NCI-H2081 (cell line): ENCODE results near the gene KIF20B.

Source experiments
- DNase-seq, 2 experiments: peaks; one replicate each; lab custom pipeline; 2025; lab: John Stamatoyannopoulos, UW

KIF20B gene, protein sequence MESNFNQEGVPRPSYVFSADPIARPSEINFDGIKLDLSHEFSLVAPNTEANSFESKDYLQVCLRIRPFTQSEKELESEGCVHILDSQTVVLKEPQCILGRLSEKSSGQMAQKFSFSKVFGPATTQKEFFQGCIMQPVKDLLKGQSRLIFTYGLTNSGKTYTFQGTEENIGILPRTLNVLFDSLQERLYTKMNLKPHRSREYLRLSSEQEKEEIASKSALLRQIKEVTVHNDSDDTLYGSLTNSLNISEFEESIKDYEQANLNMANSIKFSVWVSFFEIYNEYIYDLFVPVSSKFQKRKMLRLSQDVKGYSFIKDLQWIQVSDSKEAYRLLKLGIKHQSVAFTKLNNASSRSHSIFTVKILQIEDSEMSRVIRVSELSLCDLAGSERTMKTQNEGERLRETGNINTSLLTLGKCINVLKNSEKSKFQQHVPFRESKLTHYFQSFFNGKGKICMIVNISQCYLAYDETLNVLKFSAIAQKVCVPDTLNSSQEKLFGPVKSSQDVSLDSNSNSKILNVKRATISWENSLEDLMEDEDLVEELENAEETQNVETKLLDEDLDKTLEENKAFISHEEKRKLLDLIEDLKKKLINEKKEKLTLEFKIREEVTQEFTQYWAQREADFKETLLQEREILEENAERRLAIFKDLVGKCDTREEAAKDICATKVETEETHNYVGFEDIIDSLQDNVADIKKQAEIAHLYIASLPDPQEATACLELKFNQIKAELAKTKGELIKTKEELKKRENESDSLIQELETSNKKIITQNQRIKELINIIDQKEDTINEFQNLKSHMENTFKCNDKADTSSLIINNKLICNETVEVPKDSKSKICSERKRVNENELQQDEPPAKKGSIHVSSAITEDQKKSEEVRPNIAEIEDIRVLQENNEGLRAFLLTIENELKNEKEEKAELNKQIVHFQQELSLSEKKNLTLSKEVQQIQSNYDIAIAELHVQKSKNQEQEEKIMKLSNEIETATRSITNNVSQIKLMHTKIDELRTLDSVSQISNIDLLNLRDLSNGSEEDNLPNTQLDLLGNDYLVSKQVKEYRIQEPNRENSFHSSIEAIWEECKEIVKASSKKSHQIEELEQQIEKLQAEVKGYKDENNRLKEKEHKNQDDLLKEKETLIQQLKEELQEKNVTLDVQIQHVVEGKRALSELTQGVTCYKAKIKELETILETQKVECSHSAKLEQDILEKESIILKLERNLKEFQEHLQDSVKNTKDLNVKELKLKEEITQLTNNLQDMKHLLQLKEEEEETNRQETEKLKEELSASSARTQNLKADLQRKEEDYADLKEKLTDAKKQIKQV (N-terminal part only)

GRCh38 chr10:89701242-89702120 is at the start of gene KIF20B:
Gene KIF20B, plus strand, starts transcription at chr10:89701590. Its CDS starts 3,705 bp downstream, at chr10:89705295.
- DNase-seq, result peak; percentile 93 to 95

- no peak for DNase-seq
These were observed 49.3 kb upstream of the KIF20B start for GRCh38 chr10:89651916-89652573.

DNA sequence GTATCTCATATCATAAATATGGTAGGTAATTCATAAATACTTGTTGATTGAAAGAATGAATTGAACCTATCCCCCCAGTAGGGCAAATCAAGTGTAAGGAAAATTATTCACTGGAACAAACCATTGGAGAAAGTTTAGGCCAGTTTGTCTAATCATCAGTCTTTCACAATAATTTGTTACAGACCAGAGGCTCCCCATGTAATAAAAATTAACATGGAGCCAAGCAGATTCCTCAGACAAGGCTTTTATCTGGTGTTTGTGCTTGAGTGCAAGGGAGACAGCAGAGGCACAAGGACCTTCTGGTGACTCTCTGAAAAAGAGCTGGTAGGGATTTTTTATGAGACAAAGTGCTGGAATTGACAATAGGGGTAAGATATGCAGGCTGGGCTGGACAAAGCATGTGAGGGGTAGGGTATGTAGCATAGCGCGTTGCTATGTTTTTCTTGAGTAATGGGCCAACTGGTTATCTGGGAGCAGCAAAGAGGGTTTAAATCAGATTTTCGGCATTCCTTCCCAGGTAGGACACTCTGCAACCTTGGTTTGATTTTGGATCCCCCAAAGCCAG is 48.5 kb upstream of the KIF20B start:
- DNase-seq, result no peak

GRCh38 chr10:89653410-89653869 is 48.0 kb upstream of the KIF20B start:
- DNase-seq, result no peak

DNA sequence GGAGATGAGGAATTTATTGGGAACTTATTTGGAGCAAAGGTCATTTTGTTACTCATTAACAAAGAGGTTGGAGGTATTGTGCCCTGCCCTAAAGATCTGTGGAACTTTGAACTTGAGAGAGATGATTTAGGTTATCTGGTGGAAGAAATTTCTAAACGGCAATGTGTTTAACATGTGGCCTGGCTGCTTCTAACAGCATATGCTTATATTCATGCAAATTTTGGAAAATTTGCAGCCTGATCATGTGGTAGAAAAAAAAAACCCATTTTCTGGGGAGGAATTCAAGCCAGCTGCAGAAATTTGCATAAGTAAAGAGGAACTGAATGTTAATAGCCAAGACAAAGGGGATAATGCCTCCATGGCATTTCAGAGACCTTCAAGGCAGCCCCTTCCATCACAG is 45.7 kb upstream of the KIF20B start:
- DNase-seq, result no peak

GRCh38 chr10:89657302-89657701 is 44.1 kb upstream of the KIF20B start:
- DNase-seq, result no peak

DNA sequence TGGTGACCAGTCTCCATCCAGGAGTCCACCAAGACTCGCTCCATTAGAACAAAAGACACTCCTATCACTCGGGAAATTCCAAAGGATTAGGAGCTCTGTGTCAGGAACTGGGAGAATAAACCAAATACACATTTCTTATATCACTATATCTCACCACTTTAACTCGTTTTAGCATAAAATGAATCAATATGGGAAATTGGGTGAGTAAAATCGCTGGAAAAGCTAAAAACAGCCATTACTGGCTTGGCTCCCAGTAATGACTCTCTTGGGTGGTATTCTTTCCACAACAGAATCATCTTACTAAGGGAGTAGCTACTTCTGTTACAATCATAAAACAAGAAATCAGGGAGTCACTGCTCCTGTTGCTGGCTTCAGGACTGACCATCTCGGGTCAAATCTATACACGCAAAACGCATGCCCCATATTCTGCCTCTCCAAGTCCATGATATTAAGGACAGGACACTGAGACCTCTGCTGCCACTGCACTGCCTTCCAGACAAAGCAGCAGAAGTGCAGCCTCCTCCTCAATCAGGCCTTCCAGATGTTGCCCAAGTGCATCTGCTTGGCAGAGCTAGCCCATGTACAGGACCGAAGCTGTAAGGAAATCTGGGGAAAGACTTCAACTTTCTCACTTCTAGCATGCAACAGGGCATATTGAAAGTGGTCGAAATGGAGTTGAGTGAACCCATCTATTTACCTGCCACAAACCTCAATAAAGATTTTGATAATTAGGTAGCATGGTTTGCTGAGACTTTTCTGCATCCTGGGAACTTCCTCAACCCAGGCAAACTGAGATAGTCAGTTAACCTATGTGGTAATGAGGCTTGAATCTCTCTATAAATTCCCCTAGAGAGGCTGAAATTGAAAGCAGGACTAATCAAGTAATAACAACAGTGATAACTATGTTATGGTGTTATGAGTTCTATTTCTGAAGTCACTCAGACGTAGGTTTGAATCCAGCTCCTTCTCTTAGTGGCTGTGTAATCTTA is 42.0 kb upstream of the KIF20B start:
- DNase-seq, result no peak

DNA sequence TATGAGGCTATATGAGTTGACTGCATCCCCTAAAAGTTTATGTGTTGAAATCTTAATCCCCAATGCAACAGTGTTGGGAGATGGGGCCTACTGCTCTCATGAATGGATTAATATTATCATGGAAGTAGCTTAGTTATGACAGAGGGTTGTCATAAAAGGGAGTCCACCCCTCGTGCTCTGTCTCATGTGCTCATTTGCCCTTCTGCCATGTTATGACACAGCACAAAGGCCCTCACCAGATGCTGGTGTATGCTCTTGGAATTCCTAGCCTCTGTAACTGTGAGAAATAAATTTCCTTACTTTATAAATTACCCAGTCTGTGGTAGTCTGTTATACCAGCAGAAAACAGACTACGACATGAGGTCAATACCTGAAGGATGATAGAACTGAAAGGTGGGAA is 38.8 kb upstream of the KIF20B start:
- no peak for DNase-seq

DNA sequence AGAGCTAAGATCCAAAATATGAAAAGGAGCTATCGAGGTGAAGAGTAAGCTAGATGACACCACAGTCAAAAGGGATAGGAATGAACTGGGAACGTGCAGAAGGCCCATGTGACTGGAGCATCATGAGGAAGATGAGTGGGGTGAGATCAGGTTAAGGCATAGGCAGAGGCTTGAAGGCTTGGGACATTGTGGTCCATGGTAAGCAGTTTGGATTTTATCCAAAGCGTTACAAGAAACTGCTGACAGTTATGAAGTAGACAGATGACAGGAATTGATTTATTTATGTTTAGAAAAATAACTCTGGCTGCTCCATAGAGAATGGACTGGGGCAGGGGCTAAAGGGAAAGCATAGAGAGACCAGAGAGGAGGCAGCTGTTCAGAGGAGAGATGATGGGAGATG is 38.2 kb upstream of the KIF20B start:
- no peak for DNase-seq

DNA sequence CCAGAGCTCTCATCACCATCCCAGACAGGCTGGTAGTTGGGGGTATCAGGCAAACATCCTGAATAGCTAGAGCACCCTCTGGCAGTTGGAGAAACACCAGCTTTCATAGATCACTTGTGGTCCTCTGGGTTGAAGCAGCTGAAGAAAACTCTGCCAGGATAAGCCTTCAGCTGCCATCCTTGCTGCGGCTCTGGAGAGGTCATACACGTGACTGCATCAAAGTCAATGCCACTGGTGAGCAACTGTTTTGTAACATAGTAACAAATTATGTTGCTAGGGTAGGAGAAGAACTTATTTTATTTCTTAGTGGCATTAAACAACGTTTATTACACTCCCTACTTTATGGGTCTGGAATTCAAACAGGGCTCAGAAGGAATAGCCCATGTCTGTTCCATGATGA is 37.2 kb upstream of the KIF20B start:
- no peak for DNase-seq

DNA sequence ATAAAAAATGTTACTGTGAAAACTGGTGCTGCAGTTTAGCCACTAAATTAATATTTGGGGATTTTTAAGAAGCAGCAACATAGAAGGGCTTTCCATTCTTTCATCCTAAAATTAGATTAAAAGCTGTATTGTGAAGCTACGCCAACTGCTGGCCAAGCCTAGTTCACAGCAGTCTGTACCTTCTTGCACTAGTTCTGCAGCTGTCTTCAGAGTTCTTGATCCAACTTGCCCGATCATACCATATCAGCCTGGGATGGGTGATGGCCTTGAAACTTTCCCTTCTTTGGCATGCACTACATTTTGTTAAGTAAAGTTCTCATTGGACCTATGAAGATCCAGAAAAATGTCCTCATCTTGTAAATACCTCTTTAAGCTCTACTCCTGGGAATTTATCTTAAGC is 36.1 kb upstream of the KIF20B start:
- DNase-seq, result no peak

- no peak for DNase-seq
These were observed 35.3 kb upstream of the KIF20B start for GRCh38 chr10:89666138-89666537.

GRCh38 chr10:89668386-89669071 is 32.9 kb upstream of the KIF20B start:
- DNase-seq, result no peak

- no peak for DNase-seq
These were observed 31.4 kb upstream of the KIF20B start for GRCh38 chr10:89669985-89670384.

- no peak for DNase-seq
These were observed 30.5 kb upstream of the KIF20B start for GRCh38 chr10:89670926-89671325.

- DNase-seq, result no peak
These were observed 24.0 kb upstream of the KIF20B start for GRCh38 chr10:89677341-89677740.

DNA sequence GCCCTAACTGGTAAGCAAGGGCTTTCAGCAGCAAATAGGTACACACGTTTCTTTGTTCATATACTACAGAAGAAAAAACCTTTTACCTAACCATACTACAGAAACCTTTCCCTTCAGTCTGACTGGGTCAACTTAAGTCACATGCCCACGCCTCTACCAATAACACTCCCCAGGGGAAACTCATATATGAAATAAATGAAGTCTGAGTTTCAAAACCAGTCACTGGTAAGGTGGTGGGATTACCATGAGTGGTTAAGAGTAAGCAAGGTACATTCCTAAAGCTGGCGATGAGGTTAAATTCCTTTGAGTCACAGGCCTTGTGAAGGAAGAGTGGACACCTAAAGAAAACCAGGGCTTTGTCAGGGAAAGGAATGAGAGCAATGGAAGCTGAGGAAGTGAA is 21.4 kb upstream of the KIF20B start:
- DNase-seq, result no peak

- peak in 1 of 2 experiments; percentile 9 for DNase-seq
These were observed 17.5 kb upstream of the KIF20B start for GRCh38 chr10:89683883-89684282.
